Aorta (tissue), 5 donors: Measurements from ENCODE around the gene RITA1. TPM values are rescaled to one million over a fixed set of nuclear protein-coding genes. Genes with fewer than 3 reads are reported as not detected.

Source experiments
- ATAC-seq: fragments of 200-7000 bp; cut with Tn5 transposase; one replicate; pipeline ENCODE4 v1.9.1; 2022; ENCODE audit warnings: moderate library complexity; ENCODE audit not compliant: low FRiP score
- DNase-seq, 2 donors: peaks; one replicate each; pipeline ENCODE4 v3.0.0-alpha.2; 2020
- H3K27ac ChIP-seq, 2 donors: one replicate each; pipeline ENCODE4 v1.5.1; 2013; ENCODE audit warnings: low read length in 2 of 2, mild to moderate bottlenecking in 2 of 2, moderate library complexity in 2 of 2, control low read depth in 1 of 2, inconsistent platforms in 1 of 2, low read depth in 1 of 2
- H3K27me3 ChIP-seq, 2 donors: one replicate each; pipeline ENCODE4 v1.6.1; 2013; ENCODE audit warnings: control low read depth in 1 of 2, low read length in 1 of 2, mild to moderate bottlenecking in 1 of 2, moderate library complexity in 1 of 2; ENCODE audit not compliant: insufficient read depth in 2 of 2, control insufficient read depth in 1 of 2
- H3K36me3 ChIP-seq, 2 donors: one replicate each; pipeline ENCODE4 v1.6.1; 2013; ENCODE audit warnings: control low read depth in 1 of 2, low read length in 1 of 2, mild to moderate bottlenecking in 1 of 2; ENCODE audit not compliant: insufficient read depth in 2 of 2, control insufficient read depth in 1 of 2
- H3K4me1 ChIP-seq, 2 donors: one replicate each; pipeline ENCODE4 v1.6.1; 2013; ENCODE audit warnings: low read length in 2 of 2, control low read depth in 1 of 2, mild to moderate bottlenecking in 1 of 2, moderate library complexity in 1 of 2; ENCODE audit not compliant: insufficient read depth in 2 of 2, control insufficient read depth in 1 of 2
- H3K4me3 ChIP-seq, 2 donors: one replicate each; pipeline ENCODE4 v1.5.1; 2013; ENCODE audit warnings: low read length in 2 of 2, control low read depth in 1 of 2, mild to moderate bottlenecking in 1 of 2
- H3K9me3 ChIP-seq: one replicate; pipeline ENCODE4 v1.6.1; 2013; ENCODE audit warnings: mild to moderate bottlenecking, low read length; ENCODE audit not compliant: control insufficient read depth
- WGBS, 2 donors: extraction: QIAGEN DNeasy Blood & Tissue Kit; methylation state at CpG; one replicate each; pipeline ENCODE4 v1.1.7; 2013; 5-methylcytosine and 5-hydroxymethylcytosine counted together
- intact Hi-C, 2 donors: fragments of 100-400 bp; cut with DNase I; formaldehyde crosslinking; loops; one replicate each; pipeline versions ENCODE4 v1.14.2 to v1.15.0; 2022
- polyA plus RNA-seq, 2 donors: library from polyadenylated mRNA; stranded (reverse); fragments of 200-250 nt; gene quantifications; one replicate each; pipeline ENCODE4 v1.2.3, GENCODE V29; 2013
- total RNA-seq, 2 donors: library from RNA; stranded (reverse); fragmentation: NEBNext Ultra II Directional; extraction: Animal tissue kit (Norgen Biotek cat#: 25700); gene quantifications; one replicate each; pipeline ENCODE4 v1.2.1, GENCODE V29; 2021
- donor health status: healthy with polysubstance abuse.
- donor health status: Bipolar disorder and iron deficiency.
- donor health status: DM: no; HTN: no; CAD: no.
- donor health status: DM: no; HTN: no; CAD: no.
- donor health status: DM: yes; HTN: yes; CAD: no.

The RITA1 gene
- total and polyA plus RNA-seq, 4 donors: 6.1 to 11.5 (median 10.4) TPM

DNA sequence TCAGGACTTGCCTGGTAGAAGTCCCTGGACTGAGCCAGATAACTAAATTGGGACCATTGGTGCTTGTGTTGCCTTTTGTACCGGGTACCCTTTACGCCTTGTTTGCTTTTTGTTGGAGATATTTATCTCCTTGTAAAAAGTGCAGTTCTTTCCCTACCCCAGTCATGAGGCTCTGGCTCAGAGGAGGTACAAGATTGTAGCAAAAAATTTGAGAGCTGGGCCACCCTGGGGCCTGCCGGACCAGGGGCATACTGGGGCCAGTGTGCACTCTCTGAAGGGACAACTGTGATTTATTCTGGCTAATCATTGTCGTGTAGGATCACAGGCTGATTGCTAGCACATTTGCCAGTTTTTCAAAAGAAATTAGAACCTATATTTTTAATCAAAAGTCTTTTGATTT lies 49.0 kb downstream of the RITA1 start:
- no peaks in the 10 kb centered on the region for H3K36me3 ChIP-seq
- H3K27ac ChIP-seq: peak overlapping the region in 1 of 2 donors; percentile 12

GRCh38 chr12:113235976-113236375 lies 50.5 kb downstream of the RITA1 start:
- Histone ChIP-seq H3K27me3 (no peaks in the 10 kb centered on the region), H3K36me3 (no peaks in the 10 kb centered on the region), H3K4me3 (no peak overlapping the region), H3K9me3 (no peaks in the 10 kb centered on the region), H3K27ac (peak overlapping the region in 1 of 2 donors; percentile 49), H3K4me1 (peaks cover 5 to 18% of the 10 kb centered on the region in 2 donors)
- ATAC-seq: no peak
- intact Hi-C loops: no loop called here
- 16 to 22% methylated on average over 6 of the region's 6 CpGs for whole genome bisulfite sequencing, 2 donors
- peak in 1 of 2 donors; percentile 69 for DNase-seq

More for the DNA sequence above, 49.0 kb downstream of the RITA1 start:
- no peak for ATAC-seq
- intact Hi-C loops: no loop called here
- peaks cover 5 to 18% of the 10 kb centered on the region in 2 donors for H3K4me1 ChIP-seq
- no peaks in the 10 kb centered on the region for H3K27me3 ChIP-seq
- H3K9me3 ChIP-seq: no peaks in the 10 kb centered on the region
- 90 to 91% methylated on average over 4 of the region's 4 CpGs for WGBS, 2 donors
- no peak overlapping the region for H3K4me3 ChIP-seq
- DNase-seq: peak in 1 of 2 donors; percentile 16

GRCh38 chr12:113236539-113237399 lies 51.2 kb downstream of the RITA1 start:
- WGBS, 2 donors: 68 to 70% methylated on average over 5 of the region's 5 CpGs
- H3K27ac ChIP-seq: peak overlapping the region in 1 of 2 donors; percentile 49
- no peak overlapping the region for H3K4me3 ChIP-seq
- DNase-seq (peak; percentile 35 to 60), ATAC-seq (no peak)
- H3K27me3 ChIP-seq: no peaks in the 10 kb centered on the region
- intact Hi-C loops: no loop called here
- peaks cover 7 to 18% of the 10 kb centered on the region in 2 donors for H3K4me1 ChIP-seq
- no peaks in the 10 kb centered on the region for H3K36me3 ChIP-seq
- no peaks in the 10 kb centered on the region for H3K9me3 ChIP-seq

GRCh38 chr12:113237748-113238147 lies 52.2 kb downstream of the RITA1 start:
- Histone ChIP-seq H3K4me1 (peaks cover 5 to 14% of the 10 kb centered on the region in 2 donors), H3K4me3 (no peak overlapping the region), H3K36me3 (no peaks in the 10 kb centered on the region), H3K27ac (peak overlapping the region; percentile 25 to 85), H3K27me3 (no peaks in the 10 kb centered on the region), H3K9me3 (no peaks in the 10 kb centered on the region)
- DNase-seq: peak in 1 of 2 donors; percentile 17
- intact Hi-C loops: no loop called here
- ATAC-seq: no peak
- 68% methylated on average over 4 of the region's 4 CpGs for WGBS, 2 donors

DNA sequence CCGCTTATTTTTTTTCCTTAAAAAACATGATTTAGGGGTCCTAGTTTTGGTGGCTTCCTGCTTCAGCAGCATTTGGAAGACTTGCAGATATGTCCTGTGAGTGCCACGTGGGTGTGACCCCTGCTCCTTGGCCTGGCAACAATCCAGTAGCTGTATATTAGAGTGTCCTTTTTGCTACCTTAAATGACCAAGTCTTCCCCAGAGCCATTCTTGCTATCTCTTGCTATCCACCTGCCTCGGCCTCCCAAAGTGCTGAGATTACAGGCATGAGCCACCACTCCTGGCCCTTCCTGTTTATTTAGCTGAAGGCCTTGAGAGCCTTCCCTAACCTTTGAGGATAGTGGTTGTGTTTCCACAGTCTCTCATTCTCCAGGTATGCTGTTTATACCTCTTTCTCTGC lies 52.8 kb downstream of the RITA1 start:
- 60 to 61% methylated on average over 3 of the region's 3 CpGs for WGBS, 2 donors
- Histone ChIP-seq H3K4me3 (no peak overlapping the region), H3K36me3 (no peaks in the 10 kb centered on the region), H3K27me3 (no peaks in the 10 kb centered on the region), H3K4me1 (peaks cover 5 to 14% of the 10 kb centered on the region in 2 donors), H3K27ac (peak overlapping the region; percentile 25 to 90), H3K9me3 (no peaks in the 10 kb centered on the region)
- peak in 1 of 2 donors; percentile 51 for DNase-seq
- intact Hi-C loops: no loop called here
- ATAC-seq: no peak

GRCh38 chr12:113239288-113239771 lies 53.8 kb downstream of the RITA1 start:
- Histone ChIP-seq H3K4me1 (peaks cover 5 to 14% of the 10 kb centered on the region in 2 donors), H3K27me3 (no peaks in the 10 kb centered on the region), H3K4me3 (no peak overlapping the region), H3K36me3 (no peaks in the 10 kb centered on the region), H3K9me3 (no peaks in the 10 kb centered on the region), H3K27ac (peak overlapping the region in 1 of 2 donors; percentile 90)
- intact Hi-C loops: no loop called here
- peak in 1 of 2 donors; percentile 77 for DNase-seq
- peak; percentile 61 for ATAC-seq
- 18 to 21% methylated on average over 3 of the region's 3 CpGs for WGBS, 2 donors

GRCh38 chr12:113239811-113240331 lies 54.4 kb downstream of the RITA1 start:
- peak; percentile 27 for ATAC-seq
- Histone ChIP-seq H3K4me3 (no peak overlapping the region), H3K27ac (peak overlapping the region in 1 of 2 donors; percentile 90), H3K36me3 (no peaks in the 10 kb centered on the region), H3K9me3 (no peaks in the 10 kb centered on the region), H3K27me3 (no peaks in the 10 kb centered on the region), H3K4me1 (peaks cover 5 to 14% of the 10 kb centered on the region in 2 donors)
- intact Hi-C loops: no loop called here
- DNase-seq: peak in 1 of 2 donors; percentile 67
- WGBS, 2 donors: 3 to 5% methylated on average over 12 of the region's 12 CpGs

DNA sequence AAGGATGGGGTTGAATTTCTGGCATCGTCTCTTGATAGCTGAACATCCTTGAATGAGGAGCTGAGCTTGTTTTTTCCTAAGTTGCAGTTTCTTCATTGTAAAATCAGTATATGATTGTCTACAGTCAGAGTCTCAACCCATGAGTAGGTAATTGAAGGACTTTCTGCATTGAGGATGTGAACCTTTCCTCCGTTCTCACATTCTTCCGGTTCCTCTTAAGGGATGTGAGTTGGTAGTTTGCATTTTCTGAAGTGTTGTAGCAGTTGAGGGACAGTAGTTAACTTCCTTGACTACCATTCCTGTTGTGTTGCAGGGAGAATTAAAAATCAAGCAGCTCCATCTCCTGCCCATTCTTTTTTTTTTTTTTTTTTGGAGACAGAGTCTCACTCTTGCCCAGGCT lies 54.9 kb downstream of the RITA1 start:
- DNase-seq (no peak), ATAC-seq (no peak)
- Histone ChIP-seq H3K9me3 (no peaks in the 10 kb centered on the region), H3K36me3 (no peaks in the 10 kb centered on the region), H3K27me3 (no peaks in the 10 kb centered on the region), H3K4me1 (peaks cover 5 to 14% of the 10 kb centered on the region in 2 donors), H3K27ac (peak overlapping the region in 1 of 2 donors; percentile 90), H3K4me3 (no peak overlapping the region)
- 93 to 94% methylated on average over 3 of the region's 3 CpGs for WGBS, 2 donors
- intact Hi-C loops: no loop called here
